ENCODE results near the gene PPP6R3.

GRCh38 chr11:68525336-68525735 lies 64.8 kb downstream of the PPP6R3 start:
- TF ChIP-seq CTCF (optimal IDR thresholded peaks at IDR 0.05 in 1 of 3, IDR thresholded peaks at IDR 0.05 in 1 of 3, conservative IDR thresholded peaks at IDR 0.05 in 1 of 3; ENCODE audit: extremely low read depth in 1 of 3, insufficient read depth in 2 of 3, low read length in 3 of 3) (no peak), EZH2 (IDR thresholded peaks at IDR 0.05; ENCODE audit: low read length) (no peak)
